Amygdala (tissue), 56 donors: ENCODE data around the gene NCS1.
A peak's percentile ranks its signal among the peaks of the same experiment; 100 is the strongest.

Experiments used
- DNase-seq, 56 donors: peaks; one replicate each; lab custom pipeline; 2025; lab: John Stamatoyannopoulos, UW

The NCS1 gene

GRCh38 chr9:130234340-130235260 is 62.4 kb downstream of the NCS1 start:
- no peak for DNase-seq

GRCh38 chr9:130235558-130236435 is 63.6 kb downstream of the NCS1 start:
- peak in 39 of 56 donors; percentile 18 to 75 (median 39) for DNase-seq

DNA sequence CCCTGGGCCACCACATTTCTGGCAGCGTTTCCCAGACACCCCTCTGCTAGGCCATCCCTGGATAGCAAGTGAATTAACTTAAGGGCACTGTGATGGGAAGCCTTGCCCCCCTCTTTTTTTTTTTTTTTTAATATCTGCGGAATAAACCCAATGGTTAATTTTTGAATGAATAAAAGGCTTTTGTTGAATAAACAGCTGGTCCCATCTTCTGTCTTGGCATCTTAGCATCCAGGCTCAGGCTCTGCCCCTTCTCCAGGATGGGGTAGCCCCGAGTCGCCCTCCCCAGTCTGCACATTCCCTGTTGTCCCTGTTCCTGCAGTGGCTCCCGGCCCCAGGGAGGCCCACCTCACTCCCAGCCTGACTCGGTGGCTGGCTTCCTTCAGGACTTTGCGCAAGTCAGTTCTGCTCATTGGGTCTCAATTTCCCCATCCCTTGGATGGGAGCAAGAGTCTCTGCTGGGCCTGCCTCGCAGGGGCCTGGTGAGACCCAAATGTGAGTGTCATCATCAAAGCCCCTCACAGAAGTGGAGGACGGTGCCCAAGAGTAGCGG is 64.3 kb downstream of the NCS1 start:
- no peak for DNase-seq

DNA sequence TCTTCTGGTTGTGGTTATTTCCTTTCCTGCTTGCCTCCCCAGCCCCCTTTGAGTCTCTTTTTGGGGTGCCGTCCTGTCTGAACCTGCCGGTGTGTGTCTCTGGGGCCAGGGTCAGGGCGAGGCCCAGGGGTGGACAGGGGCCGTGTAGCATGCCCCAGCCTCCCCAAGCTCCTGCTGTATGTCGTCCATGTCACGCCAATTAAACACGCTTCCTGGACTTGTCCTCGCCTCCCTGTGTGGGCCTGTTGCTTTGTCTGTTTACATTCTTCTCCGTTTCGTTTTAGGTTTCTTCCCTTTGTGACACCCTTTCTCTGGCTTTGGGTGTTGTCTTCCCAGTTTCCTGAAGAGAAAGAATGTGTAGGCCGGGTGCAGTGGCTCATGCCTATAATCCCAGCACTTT is 64.9 kb downstream of the NCS1 start:
- no peak for DNase-seq

GRCh38 chr9:130237763-130238524 is 65.7 kb downstream of the NCS1 start:
- DNase-seq, result no peak

GRCh38 chr9:130239363-130239695 is 67.1 kb downstream of the NCS1 start:
- no peak for DNase-seq

DNA sequence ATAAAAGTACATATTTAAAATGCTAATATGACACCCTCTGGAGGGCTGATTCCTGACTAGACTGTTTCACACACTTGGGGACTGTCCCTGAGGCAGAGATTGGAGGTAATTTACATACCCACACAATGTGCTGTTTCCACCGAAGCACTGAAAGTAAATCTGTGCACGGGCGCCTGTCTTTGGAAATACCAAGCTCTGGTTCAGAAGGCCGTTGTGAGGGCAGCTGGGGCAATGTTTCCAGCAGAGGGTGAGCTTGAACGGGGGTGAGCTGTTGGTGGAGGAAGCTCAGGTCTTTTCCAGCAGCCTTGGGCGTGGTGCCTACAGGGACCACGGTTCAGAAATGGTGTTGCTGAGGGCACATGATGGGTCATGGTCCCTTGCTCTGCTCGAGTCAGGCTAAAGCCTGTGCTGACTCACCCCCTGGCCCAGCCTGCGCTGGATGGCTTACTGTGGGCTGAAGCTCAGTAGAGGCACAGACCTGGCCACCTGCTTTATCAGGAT is 67.6 kb downstream of the NCS1 start:
- no peak for DNase-seq

- DNase-seq, result peak in 36 of 56 donors; percentile 14 to 76 (median 48)
These were observed 68.4 kb downstream of the NCS1 start for GRCh38 chr9:130240410-130241197.

DNA sequence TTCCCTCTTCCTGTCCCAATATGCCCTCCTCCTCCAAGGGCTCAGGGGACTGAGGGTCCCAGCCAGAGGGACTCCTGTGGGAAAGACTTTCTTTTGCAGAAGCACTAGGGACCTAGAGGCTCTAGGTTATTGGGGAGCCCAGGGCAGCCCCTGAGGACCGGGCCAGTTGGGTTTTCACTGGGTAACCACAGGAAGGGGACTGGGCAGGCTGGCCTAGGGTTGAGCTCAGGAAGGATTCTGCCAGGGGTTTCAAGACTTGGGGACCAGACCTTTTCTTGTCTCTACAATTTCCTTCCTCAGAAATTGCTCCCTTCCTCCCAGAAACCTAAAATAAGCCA is 69.0 kb downstream of the NCS1 start:
- DNase-seq, result no peak

- no peak for DNase-seq
These were observed 70.2 kb downstream of the NCS1 start for GRCh38 chr9:130242270-130243014.

DNA sequence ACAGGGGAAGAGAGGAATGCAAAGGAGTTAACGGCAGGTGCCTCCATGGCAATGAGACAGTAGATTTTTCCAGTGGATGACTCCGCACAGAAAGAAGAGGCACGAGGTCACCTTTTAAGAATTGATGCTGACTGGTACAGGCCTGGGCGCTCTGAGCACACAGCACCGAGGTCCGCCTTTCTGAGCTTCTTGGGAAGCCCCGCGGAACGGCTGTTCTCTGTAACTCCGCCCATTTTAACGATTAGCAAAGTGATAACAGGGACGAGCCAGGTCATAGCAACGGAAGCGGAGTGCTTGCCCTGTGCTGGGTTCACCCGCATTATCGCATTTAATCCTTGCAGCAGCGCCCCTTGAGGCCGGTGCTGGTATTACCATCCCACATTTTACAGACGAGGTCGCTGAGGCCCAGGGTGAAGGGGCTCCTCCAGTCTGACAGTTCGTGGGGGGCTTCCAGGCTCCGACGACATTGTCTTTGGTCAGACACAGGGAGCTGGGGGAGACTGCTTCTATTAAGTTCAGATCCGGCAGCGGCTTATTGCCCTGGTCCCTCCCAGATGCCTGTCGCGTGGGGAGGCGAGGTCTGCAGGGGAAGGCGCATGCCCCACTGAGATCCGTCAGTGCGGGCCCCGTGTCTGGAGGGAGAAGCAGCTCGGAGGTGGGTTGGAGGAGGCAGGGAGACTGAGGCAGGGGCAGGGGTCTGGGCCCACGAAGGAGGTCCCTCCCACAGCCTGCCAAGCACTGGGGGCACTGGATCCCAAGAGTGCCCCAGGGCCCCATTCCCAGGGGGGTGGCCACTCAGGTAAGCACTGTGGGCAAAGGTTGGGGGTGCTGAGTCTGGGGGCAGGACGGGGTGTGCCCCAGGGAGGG is 71.0 kb downstream of the NCS1 start:
- DNase-seq, result peak in 39 of 56 donors; percentile 9 to 83 (median 37)

DNA sequence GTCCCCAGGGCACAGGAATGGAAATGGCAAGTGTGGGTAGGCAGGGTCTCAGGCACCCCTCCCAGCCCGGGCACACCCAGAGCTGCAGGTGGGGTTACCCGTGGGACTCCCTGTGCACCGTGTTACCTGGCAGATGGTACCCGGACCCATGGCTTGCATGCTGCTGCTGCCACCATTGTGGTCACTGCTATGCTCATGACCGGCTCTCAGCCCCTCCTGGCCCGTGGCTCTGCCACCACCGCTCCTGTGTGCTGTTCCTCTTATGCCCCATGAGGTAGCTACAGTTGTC is 71.6 kb downstream of the NCS1 start:
- DNase-seq, result no peak

- no peak for DNase-seq
These were observed 72.5 kb downstream of the NCS1 start for GRCh38 chr9:130244548-130245165.

GRCh38 chr9:130245474-130245873 is 73.3 kb downstream of the NCS1 start:
- DNase-seq, result no peak

DNA sequence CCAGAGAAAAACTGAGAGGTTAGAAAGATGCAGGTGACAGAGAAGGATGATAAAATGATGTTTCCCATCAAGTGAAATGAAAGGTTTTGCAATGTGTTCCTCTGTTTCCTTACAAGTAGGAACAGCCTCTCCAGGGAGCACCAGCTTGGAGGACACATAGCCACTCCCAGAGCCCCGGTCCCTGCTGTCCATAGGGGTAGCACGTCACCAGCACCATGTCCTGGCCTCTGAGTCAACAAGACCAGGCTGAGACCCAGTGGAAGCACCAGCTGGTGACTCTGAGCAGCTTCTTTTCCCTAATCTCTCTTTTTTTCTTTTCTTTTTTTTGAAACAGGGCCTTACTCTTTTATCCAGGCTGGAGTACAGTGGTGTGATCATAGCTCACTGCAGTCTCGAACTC is 73.9 kb downstream of the NCS1 start:
- DNase-seq, result no peak

DNA sequence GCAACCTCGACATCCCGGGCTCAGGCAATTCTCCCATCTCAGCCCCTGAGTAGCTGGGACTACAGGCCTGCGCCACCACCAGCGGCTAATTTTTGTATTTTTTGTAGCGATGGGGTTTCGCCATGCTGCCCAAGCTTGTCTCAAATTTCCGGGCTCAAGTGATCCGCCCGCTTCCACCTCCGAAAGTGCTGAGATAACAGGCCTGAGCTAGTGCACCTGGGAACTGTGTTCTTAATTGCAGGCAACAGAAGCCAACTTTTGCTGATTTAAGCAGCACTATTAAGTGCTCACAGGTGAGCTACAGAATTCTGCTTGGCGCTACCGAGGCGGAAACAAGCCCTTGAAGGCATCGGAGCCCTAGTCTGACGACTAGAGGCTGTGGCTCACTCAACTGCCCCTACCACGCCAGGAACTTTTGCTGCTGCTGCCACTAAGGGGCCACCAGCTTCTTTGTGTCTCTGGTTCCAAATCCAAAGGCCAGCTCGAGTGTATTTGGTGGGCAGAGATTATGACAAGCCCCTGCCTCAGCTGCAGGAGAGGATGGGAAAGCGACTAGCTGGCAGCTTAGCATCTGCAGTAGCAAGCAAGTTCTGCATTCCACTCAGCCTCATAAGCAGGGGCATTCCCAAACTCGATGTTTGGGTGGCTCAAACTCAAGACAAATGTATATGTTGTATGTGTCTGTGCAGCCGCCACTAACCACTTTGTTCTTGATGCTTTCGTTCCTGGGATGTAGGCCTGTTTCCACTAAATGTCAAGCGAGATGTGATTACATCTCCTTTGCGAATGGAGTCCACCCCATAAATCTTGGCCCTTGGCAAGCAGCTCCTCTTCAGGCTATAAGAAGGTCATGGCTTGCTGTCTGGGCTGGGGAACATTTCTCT is 82.8 kb downstream of the NCS1 start:
- DNase-seq, result no peak
